Dedifferentiated amniotic fluid mesenchymal stem cell (primary cell): ENCODE measurements around the gene PSAT1.

Experiments used
- DNase-seq: peaks from one replicate; pipeline ENCODE4 v3.0.0-alpha.2; 2016; ENCODE audit errors: extremely low spot score

The PSAT1 gene

DNA sequence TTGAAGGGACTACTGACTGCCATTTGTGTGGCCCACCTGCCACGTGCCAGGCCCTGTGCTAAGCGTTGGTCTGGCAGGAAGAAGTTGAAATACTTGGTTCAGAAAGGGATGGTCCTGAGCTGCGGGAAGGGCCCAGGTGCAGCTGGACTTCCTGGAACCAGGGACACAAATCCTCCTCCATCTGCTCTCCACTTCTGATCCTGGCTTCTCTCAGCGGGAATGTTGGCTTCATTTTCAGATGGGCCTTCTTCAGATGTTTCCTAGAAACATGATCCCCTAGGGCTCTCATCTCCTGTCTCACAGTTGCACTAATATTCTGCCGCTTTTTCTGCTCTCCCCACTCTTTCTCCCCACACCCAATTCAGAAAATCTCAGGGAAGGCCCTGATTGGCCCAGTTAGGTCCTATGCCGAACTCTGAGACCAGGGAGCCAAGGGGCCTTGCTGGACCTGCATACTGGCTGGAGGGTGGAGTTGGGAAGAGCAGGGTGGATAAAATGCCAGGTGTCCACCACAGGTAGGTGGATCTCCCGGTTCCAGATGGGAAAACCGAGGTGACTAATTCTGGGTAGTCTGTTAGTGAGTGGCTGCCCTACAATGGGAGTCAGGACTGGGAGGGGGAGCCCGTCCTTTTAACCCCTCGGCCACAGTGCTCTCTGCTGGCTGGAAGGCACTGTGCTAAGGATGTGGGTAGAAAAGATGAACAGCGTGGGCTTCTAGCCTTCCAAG is 19.4 kb downstream of the PSAT1 start:
- DNase-seq, result no peak

DNA sequence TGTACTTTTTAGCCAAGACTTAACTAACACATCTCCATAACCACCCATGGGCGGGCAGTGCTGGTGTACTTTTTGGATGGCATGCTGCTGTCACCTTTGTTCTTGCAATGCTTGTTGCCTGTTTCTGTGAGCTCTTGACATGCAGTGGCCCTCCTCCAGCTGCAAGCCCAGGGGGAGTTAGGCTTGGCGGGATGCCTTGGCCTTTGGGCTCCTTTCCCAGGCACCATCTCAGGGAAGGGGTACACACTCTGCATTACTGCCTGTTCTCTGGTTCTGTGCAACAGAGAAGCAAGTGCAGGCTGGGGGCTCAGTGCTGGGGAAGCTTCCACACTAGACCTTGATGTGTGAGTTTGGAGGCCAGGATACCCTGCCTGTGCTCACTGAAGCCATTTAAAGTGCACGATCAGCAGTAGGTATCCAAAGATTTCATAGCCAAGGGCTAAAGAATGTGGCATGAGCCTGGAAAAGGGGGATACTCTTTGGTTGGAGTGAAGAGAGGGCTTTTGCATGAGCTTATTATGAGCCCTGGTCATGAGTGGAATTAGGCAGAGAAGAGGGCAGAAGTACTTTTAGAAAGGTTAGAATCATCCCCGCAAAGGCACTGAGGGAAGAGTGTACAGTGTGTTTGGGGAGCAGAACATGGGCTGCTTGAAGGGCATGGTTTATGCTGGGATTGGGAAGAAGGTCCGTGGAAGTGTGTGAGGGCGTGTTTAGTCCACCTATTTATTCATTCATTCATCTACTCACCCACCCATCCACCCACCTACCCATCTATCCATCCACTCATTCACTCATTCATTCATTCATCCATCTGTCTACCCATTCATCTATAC is 22.5 kb downstream of the PSAT1 start:
- DNase-seq, result no peak

DNA sequence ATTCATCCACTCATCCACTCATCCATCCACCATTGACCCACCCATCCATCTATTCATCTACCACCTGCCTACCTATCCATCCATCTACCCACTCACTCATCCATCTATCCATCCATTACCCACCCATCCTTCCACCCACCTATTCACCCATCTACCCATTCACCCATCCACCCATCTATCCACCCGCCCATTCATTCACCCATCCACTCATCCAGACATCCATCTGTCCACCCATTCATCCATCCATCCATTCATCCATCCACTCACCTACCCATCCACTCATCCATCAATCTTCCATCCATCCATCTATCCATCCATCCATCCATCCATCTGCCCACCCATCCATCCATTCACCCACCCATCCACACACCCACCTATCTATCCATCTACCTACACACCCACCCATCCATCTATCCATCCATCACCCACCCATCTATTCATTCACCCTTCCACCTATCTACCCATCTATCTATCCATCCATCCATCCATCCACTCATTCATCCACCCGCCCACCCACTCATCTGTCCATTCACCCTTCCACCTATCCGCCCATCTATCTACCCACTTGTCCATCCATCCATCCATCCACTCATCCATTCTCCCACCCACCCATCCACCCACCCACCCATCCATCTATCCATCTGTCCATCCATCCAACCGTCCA is 23.2 kb downstream of the PSAT1 start:
- no peak for DNase-seq

DNA sequence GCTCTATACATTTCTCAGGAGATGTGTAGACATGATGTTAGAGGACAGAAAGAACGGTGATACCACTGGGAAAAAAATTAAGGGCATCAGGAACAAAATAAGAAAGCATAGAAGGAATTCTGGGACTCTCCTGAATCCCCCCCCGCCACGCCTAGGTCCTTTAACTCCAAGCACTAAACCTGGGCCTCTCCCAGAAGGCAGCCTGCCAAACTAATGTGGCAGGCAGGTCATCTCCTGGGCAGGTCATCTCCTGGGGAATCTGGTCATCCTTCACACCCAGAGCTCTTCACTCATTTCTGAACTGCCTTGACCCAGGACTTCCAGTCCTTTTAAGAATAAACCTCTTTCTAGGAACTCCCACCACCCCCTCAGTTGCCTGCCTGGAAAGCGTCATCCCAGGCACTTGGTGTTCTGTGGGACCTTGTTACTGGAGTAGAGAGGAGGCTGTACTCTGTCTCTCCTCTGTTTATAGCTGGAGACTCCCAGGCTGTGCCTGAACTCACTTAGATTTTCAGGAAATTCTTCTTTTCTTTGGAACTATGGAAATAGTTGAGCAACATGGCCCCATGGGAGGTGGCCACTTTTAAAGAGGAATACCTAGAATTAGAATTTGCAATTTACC is 24.1 kb downstream of the PSAT1 start:
- no peak for DNase-seq

DNA sequence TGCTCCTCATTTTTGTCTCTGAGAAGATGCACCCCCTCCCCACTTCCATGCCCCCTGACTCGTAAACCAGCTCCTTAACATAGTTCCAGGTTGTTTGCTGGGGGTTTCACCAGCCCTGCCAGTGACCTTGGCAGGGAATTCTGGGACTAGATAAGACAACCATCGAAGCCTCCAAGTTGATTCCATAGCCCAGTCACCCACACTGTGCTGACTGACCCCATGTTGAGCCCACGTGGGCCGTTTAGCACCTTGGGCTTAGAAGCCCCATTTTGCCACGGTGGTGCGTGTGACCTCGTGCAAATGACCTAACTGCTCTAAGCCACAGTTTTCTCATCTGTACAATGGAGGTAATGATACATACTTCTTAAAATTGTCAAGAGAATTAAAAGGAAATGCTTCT is 24.6 kb downstream of the PSAT1 start:
- no peak for DNase-seq

DNA sequence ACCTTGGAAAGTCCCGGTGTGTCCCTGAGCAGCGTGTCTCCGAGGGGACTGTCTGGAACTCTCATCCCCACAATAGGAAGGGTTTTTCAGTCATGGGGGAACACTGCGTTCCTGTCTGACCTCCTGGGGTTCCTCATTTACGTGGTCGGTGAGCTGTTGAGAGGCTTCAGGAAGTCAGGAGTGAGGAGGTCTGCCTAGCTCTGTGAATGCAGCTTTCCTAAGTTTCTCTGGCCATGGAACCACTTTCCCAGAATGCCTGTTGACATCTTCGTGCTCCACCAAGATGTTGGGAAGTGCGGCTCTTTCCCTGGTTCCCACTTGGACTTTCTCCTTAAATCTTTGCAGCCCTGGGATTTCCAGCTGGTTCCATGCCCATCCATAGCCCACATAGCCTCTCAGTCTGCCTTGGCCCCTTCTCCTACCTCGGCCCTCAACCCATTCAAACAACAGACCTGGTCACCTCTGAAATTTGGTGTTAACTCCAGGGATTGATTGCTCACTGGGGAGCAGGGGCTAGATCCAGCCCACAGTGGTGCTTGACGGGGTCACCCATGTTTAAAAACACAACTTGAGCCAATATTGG is 27.2 kb downstream of the PSAT1 start:
- DNase-seq, result no peak

DNA sequence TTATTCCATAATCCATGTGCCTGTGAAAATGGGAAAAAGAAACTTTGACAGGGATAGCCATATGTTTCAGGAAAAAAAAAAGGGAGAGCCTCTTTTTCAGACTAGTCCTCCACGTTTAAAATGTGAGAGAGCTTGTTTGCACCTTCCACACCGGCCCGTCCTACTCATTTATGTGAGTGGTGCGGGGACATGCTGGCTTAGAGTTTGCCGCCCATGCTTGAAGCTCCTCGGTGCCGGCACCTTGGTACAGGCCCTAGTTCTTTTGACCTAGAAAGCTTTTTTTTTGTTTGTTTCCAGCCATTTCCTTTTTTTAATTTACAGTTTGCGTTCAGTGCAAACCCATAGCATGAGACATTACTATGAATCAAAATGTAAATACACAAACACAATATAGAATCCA is 27.8 kb downstream of the PSAT1 start:
- no peak for DNase-seq

DNA sequence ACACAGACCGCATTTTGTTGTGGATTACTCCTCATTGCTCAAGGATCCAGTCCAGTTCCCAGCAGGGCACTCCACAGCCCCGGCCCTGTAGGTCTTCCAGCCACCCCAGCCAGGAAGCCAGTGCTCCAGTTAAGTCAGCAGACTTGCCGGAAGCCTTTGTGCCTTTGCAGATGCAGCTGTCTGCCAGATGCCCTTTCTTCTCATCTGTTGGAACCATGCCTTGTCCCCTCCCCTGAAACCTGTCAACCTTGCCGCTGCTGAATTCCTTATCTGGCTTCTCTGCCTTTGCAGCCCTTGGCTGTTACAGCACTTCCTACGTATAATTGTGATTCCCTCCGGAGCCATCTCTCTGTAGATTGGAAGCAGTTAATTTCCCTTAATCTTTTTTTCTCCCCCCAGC is 28.4 kb downstream of the PSAT1 start:
- no peak for DNase-seq

DNA sequence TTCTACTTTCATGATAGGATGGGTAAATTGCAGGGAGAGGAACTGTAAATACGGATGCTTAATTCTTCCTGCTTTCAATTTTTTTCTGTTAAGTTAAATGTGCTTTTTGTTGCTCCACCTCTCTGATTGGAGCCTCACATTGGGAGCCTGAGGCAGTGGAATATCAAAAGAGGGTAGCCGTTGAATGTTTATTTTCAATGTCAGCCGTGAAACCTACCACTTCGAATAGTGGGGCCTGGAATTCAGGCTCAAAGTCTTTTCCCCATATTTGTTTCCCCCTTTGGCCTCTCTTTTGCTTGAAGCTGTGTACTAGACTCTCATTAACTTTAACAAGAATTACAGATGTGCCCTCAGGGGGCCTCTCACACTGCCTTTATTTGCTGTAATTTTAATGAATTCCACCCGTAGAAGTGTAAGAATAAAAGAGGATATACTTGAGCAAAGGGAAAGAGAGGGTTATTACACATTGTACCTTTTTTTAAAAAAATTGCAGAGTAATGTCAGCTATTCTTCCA is 29.0 kb downstream of the PSAT1 start:
- DNase-seq, result no peak

DNA sequence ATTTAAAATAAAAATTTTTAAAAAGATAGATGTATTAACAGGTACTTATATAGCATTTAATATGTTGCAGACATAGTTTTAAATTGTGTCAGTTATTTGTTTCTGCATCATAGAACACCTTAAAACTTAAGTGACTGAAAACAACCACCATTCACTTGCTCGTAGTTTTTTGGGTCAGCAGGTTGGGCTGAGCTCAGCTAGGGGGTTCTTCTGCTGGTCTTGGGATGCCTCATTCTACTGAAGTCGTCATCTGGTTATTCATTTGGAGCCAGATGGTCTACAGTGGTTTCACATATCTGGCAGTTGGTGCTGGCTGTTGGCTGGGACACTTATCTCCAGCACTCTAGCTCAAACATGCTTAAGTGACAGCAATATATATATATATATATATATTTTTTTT is 29.6 kb downstream of the PSAT1 start:
- DNase-seq, result no peak

DNA sequence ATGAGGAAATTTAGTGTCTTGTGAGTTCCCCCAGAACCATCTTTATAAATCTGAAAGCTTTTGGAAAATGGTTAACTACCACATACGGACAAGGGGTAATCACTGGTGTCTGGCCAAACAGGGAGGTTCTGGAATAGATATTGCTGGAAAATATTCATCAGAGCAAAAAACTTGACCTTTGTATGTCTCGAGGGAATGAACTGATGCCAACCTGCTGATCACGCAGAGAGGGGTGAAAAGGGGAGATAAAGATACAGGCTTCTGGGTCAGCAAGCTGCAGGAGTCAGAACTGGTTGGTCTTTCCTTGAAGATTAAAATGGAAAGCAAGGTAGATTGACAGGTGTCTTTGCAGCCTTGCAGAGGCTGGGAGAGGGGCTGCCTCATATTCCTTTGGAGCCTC is 35.5 kb downstream of the PSAT1 start:
- DNase-seq, result no peak

DNA sequence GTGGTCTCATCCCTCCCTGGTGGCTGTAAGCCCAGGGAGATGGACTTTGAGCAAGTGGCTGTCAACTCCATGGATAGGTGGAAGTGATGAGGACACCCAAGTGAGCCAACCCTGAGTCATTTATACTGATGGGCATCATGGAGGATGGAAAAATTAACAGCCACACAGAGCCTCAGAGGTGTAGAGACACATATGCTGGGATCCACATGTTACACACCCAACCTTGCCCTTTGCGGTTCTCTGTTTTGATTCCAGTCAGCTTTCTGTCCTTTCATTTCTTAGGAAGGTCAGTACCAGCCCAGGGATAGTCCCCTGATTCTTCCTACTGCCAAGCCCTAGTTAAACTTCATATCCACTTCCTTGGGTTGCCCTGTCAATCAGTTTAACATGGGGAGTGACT is 51.9 kb downstream of the PSAT1 start:
- DNase-seq, result no peak

DNA sequence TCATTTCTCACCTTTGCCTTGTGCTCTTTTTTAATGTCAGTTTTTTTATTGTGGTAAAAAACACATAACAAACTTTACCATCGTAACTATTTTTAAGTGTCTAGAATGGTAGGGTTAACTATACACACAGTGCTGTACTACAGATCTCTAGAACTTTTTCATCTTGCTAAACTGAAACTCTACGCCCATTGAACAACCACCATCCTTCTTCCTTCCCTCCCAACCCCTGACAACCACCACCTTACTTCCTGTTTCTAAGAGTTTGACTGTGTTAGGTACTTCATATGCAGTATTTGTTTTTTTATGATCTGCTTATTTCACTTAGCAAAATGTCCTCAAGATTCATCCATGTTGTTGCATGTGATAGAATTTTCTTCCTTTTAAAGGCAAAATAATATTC is 54.9 kb downstream of the PSAT1 start:
- no peak for DNase-seq

DNA sequence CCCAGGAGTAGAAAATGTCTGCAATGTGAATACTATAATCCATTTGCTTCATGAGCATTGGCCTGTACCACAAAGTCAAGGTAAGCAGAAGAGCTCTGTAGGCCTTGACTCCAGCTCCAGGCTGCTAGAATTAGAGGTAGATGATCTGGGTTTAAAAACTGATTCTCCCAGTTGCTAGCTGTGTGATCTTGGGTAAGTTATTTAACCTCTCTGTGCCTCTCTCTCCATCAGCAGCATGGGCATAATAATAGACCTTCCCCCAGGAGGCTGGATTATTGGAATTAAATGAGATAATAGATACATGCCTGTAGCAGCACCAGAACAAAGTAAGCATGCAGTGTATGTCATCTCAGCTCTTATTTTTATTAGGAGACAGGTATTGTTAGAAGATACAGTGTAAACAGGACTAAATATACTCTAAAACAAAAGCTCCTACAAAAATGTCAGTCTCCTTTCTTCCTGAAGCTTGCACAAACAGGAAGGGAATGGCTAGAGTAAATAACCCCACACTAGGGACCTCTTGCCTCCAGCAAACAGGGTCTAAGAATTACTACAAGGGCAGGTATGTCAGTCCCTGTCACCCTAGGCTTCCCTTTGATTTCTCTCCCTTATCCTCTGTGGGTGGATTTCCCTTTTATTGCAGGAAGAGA is 57.5 kb downstream of the PSAT1 start:
- DNase-seq, result no peak

DNA sequence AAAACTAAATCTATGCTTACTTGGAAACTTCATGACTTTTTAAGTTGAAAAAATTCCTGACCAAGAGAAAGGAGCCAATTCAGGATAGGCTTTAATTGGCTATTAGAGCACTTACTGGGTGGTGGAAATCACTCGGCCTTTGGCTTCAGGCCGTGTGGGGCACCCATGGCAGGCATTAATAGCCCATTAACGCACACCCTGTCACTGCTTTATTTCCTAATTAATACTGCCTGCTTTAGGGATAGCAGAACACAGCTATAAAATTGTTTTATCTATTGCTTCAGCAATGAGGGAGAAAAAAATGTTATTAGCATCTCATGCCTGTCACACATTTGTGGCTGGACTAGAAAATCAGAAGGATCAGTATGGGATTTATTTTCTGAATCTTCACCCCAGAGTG is 58.1 kb downstream of the PSAT1 start:
- no peak for DNase-seq

DNA sequence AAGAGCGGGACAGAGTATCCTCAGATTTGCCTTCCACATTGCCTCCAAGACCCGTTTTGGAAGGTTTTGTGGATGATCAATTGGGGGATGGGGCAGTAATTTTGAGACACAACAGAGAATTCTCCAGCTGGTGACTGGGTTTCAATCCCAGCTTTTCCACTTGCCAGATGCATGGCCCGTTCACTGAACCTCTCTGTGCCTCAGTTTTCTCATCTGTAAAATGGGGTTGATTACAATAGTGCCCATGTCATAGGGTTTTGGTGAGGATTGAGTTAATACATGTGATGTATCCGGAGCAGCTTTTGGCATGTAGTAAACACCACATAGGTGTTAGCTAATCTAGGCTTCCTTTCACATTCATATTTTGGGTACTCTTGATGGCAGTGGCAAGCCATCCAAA is 59.7 kb downstream of the PSAT1 start:
- no peak for DNase-seq

DNA sequence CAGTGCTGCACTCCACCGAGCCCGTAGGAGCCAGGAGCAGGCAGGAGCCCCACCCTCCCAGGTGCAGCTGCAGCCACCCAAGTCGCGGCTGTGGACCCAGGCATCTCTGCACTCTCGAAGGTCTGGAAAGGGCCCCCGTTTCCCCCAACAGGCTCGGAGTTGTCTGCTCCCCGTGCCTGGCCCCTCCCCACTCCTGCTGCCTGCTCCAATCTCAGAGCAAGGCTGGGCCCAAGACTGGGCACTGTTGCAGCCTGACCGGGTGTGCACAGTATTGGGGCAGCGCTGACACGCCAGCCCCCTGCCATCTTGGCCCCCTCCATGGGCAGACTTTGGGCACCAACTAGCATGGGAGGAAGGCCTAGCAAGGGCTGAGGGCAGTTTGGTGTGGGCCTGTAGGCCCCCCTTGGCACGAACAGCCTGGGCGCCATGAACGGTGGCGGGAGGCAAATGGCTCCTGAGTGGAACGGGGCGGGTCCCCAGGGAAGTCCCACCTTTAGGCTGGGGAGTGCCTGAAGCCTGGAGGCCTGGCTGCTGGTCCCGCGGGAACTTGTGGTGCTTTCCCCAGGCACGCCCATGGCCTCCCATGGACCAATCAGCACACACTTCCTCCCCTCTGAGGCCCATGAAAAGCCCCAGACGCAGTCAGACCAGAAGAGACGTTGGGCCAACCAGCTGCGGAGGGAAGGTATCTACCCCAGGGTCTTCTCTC is 60.4 kb downstream of the PSAT1 start:
- no peak for DNase-seq

DNA sequence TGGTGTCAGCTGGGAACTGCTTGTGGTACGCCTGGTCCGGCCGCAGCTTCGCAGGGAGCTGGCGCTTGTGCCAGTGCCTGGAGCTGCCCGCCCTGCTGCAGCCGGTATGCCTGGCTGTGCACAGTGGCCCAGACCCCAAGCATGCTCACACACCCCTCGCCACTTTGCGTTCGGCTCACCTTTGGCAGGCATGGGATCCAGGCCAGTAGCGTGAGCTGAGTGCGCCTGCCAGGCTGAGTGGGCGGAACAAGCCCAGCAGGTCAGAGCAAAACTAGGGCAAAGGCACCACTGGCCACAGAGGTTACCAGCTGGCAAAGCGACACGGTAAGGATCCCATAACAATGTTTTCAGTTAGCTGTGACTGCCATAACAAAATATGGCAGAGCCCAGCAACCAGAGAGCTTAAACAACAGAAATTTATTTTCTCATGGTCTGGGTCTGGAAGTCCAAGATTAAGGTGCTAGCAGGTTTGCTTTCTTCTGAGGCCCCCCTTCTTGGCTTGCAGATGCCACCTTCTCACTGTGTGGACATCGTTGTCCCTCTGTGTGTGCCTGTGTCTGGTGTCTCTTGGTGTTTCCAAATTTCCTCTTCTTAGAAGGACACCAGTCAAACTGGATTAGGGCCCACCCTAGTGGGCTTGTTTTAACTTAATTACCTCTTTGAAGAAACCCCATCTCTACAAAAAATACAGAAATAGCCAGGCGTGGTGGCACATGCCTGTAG is 61.6 kb downstream of the PSAT1 start:
- no peak for DNase-seq

DNA sequence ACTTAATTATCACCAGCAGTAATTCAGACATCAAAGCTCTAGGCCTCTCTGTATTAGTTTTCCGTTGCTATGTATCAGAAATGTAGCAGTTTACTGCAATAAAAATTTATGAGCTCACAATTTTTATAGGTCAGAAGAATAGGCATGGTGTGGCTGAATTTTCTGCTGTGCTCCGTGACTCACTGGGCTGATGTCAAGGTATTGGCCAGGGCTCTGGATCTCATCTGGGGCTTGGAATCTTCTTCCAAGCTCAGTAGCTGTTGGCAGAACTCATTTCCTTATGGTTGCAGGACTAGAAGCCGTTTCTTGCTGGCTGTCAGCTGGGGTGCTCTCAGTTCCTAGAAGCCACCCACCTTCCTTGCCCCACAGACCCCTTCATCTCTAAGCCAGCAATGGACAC is 66.3 kb downstream of the PSAT1 start:
- DNase-seq, result no peak
